Measurements from ENCODE around the gene RNF44. TPM values are rescaled to one million over a fixed set of nuclear protein-coding genes. Genes with fewer than 3 reads are reported as not detected.

Gene RNF44
- total RNA-seq, 3 donors from 2014 or later (not counting 1 experiment from before 2014, with no cell fraction given) = 297 to 394 (median 359) TPM

DNA sequence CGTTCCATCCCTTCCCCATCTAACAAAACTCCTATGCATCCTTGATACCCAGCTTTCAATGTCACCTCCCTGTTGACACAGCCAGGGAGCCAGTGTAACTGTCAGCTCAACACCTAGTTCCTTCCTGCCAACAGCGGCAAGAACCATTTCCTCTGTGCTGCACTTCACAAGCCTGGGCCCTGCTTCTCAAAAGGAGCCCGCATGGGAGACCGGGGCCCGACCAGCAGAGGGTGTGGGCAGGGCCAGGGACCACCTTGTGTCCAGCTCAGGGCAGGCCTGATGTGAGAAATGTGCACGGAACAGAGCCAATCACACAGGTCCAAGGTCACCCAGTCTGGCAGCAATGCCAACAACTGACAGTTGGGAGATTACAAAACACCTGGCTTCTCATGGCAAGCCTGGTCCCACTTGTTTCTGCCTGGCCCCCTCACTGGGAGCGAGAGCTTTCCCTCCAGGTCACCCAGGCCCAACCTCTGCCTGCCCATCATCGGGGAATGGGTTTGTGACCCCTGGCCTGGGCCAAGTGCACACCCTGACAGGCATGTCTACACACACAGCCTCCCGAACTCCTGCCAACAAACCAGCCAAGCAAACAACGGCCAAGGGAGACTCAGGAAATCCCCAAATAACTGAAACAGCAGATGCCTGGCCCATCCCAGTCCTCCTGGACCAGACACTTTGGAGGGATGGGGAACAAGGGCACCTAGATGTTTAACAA is 3.1 kb downstream of the RNF44 start:
- peak overlapping the region; percentile 98 for H3K4me3 Mint-ChIP-seq
- WGBS (ENCODE audit: insufficient coverage) = 1% methylated on average over 10 of the region's 10 CpGs
- Histone ChIP-seq H3K36me3 (ENCODE audit: control insufficient read depth, insufficient read depth, low read length) (peaks cover 32% of the 10 kb centered on the region), H3K4me1 (ENCODE audit: control insufficient read depth, insufficient read depth, low read length) (peaks cover 71% of the 10 kb centered on the region), H3K9me3 (ENCODE audit: control insufficient read depth, insufficient read depth, low read length) (no peaks in the 10 kb centered on the region), H3K4me3 (ENCODE audit: low read length) (peak overlapping the region; percentile 28), H3K27me3 (ENCODE audit: control insufficient read depth, insufficient read depth, low read length) (no peaks in the 10 kb centered on the region), H3K27ac (ENCODE audit: low read length) (peak overlapping the region; percentile 100)
- no peaks in the 10 kb centered on the region for H3K27me3 Mint-ChIP-seq (ENCODE audit: low read depth in 2 of 2)
- H3K9me3 Mint-ChIP-seq = no peaks in the 10 kb centered on the region
- intact Hi-C loops (cut with micrococcal nuclease) = no loop called here
- ATAC-seq (peak in 1 of 3 donors; percentile 6), DNase-seq (peak; percentile 52 to 80)
- H3K4me1 Mint-ChIP-seq = peaks cover 62 to 66% of the 10 kb centered on the region in 2 donors
- TF ChIP-seq CTCF (IDR thresholded peaks at IDR 0.05) = no peak
- H3K36me3 Mint-ChIP-seq = no peaks in the 10 kb centered on the region
- peak overlapping the region; percentile 99 to 100 for H3K27ac Mint-ChIP-seq

DNA sequence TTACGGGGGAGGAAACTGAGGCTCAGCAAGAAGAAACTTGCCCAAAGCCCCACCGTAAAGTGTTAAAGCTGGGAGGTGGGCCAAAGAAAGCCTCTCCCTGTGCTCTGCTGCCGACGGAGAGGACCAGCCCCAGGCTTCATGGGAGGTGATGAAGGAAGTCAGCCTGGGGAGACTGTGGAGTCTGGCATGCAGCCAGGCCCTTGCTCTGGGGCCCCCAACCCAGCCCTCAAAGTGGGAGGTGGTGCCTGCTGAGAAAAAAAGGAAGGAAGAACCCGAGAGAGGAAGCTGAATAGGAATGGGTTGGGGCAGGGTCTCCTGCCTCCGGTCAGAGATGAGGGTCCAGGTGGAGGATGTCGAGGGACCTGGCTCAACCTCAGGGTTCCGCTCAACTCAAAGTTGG is 3.8 kb downstream of the RNF44 start:
- TF ChIP-seq CTCF (IDR thresholded peaks at IDR 0.05) = no peak
- peaks cover 55 to 62% of the 10 kb centered on the region in 2 donors for H3K4me1 Mint-ChIP-seq
- peak overlapping the region; percentile 28 for H3K4me3 ChIP-seq (ENCODE audit: low read length)
- H3K36me3 Mint-ChIP-seq = no peaks in the 10 kb centered on the region
- DNase-seq (peak in 1 of 2 donors; percentile 52), ATAC-seq (no peak)
- H3K36me3 ChIP-seq (ENCODE audit: control insufficient read depth, insufficient read depth, low read length) = peaks cover 39% of the 10 kb centered on the region
- intact Hi-C loops (cut with micrococcal nuclease) = no loop called here
- no peaks in the 10 kb centered on the region for H3K27me3 ChIP-seq (ENCODE audit: control insufficient read depth, insufficient read depth, low read length)
- peaks cover 75% of the 10 kb centered on the region for H3K4me1 ChIP-seq (ENCODE audit: control insufficient read depth, insufficient read depth, low read length)
- no peaks in the 10 kb centered on the region for H3K27me3 Mint-ChIP-seq (ENCODE audit: low read depth in 2 of 2)
- H3K27ac Mint-ChIP-seq = peak overlapping the region; percentile 99 to 100
- H3K4me3 Mint-ChIP-seq = peak overlapping the region; percentile 98
- 10% methylated on average over 8 of the region's 8 CpGs for WGBS (ENCODE audit: insufficient coverage)
- H3K9me3 Mint-ChIP-seq = no peaks in the 10 kb centered on the region
- peak overlapping the region; percentile 100 for H3K27ac ChIP-seq (ENCODE audit: low read length)
- no peaks in the 10 kb centered on the region for H3K9me3 ChIP-seq (ENCODE audit: control insufficient read depth, insufficient read depth, low read length)

GRCh38 chr5:176532795-176533194 is 4.4 kb downstream of the RNF44 start:
- peak overlapping the region; percentile 99 to 100 for H3K27ac Mint-ChIP-seq
- H3K4me1 Mint-ChIP-seq = peaks cover 49 to 62% of the 10 kb centered on the region in 2 donors
- no peaks in the 10 kb centered on the region for H3K36me3 Mint-ChIP-seq
- no peaks in the 10 kb centered on the region for H3K27me3 Mint-ChIP-seq (ENCODE audit: low read depth in 2 of 2)
- Histone ChIP-seq H3K9me3 (ENCODE audit: control insufficient read depth, insufficient read depth, low read length) (no peaks in the 10 kb centered on the region), H3K27me3 (ENCODE audit: control insufficient read depth, insufficient read depth, low read length) (no peaks in the 10 kb centered on the region), H3K4me1 (ENCODE audit: control insufficient read depth, insufficient read depth, low read length) (peaks cover 73% of the 10 kb centered on the region), H3K27ac (ENCODE audit: low read length) (peak overlapping the region; percentile 100), H3K36me3 (ENCODE audit: control insufficient read depth, insufficient read depth, low read length) (peaks cover 44% of the 10 kb centered on the region), H3K4me3 (ENCODE audit: low read length) (no peak overlapping the region)
- 78% methylated on average over 9 of the region's 9 CpGs for WGBS (ENCODE audit: insufficient coverage)
- intact Hi-C loops (cut with micrococcal nuclease) = no loop called here
- H3K4me3 Mint-ChIP-seq = peak overlapping the region; percentile 98
- no peaks in the 10 kb centered on the region for H3K9me3 Mint-ChIP-seq
- ATAC-seq = no peak
- no peak for TF ChIP-seq CTCF (IDR thresholded peaks at IDR 0.05)
- no peak for DNase-seq

Measured in natural killer cell (primary cell).